ENCODE data around the gene TTC9. TPM values are rescaled to one million over a fixed set of nuclear protein-coding genes. Genes with fewer than 3 reads are reported as not detected.
A peak's percentile ranks its signal among the peaks of the same experiment; 100 is the strongest.

TTC9 gene
- total RNA-seq, 1 experiment from 2014 or later: 3.6 TPM

DNA sequence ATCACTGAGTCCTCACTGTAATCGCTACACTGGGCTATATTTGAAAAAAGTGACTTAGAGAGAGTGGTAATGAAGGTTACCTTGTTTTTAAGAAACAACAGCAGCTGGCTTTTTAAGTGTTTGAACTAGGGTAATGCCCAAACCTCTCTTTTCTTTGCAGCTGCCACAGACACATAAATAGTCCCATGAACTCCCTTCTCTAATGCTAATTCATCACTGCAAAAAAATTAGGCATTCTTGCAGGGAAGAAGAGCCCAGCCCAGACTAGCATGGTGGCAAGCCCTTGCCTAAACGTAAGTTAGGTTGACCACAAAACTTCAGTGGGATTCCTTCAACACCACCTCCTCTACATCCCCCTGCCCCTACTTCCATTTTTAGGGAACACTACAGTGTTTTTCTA, 23.4 kb upstream of the TTC9 start:
- Histone ChIP-seq H3K36me3 (ENCODE audit: low read depth, low read length) (no peaks in the 10 kb centered on the region), H3K27ac (ENCODE audit: low read length) (no peak overlapping the region), H3F3A (ENCODE audit: low read length, unreplicated experiment) (no peaks in the 10 kb centered on the region), H2AFZ (ENCODE audit: low read length) (no peak overlapping the region), H3K4me3 (ENCODE audit: low read length) (no peak overlapping the region), H4K20me1 (ENCODE audit: low read length) (no peaks in the 10 kb centered on the region), H3K27me3 (ENCODE audit: low read length) (no peaks in the 10 kb centered on the region), H3K4me2 (ENCODE audit: low read length) (no peak overlapping the region), H3K4me1 (ENCODE audit: insufficient read depth, low read length) (peaks cover 15% of the 10 kb centered on the region), H3K9me2 (replicated peaks; ENCODE audit: low read length) (no peaks in the 10 kb centered on the region), H3K9ac (ENCODE audit: low read length) (no peak overlapping the region), H3K79me2 (ENCODE audit: low read length) (no peaks in the 10 kb centered on the region), H3K9me3 (ENCODE audit: low read length) (no peaks in the 10 kb centered on the region)
- DNase-seq (no peak), ATAC-seq (no peak)
- POLR2A ChIA-PET (ENCODE audit: unreplicated experiment): no interaction called here
- intact Hi-C loops (cut with micrococcal nuclease): no loop called here
- CTCF ChIA-PET: no interaction called here
- no TSS peak for BruUV-seq (replicated peaks)
- TF ChIP-seq, protein P1, sequence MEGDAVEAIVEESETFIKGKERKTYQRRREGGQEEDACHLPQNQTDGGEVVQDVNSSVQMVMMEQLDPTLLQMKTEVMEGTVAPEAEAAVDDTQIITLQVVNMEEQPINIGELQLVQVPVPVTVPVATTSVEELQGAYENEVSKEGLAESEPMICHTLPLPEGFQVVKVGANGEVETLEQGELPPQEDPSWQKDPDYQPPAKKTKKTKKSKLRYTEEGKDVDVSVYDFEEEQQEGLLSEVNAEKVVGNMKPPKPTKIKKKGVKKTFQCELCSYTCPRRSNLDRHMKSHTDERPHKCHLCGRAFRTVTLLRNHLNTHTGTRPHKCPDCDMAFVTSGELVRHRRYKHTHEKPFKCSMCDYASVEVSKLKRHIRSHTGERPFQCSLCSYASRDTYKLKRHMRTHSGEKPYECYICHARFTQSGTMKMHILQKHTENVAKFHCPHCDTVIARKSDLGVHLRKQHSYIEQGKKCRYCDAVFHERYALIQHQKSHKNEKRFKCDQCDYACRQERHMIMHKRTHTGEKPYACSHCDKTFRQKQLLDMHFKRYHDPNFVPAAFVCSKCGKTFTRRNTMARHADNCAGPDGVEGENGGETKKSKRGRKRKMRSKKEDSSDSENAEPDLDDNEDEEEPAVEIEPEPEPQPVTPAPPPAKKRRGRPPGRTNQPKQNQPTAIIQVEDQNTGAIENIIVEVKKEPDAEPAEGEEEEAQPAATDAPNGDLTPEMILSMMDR (conservative IDR thresholded peaks at IDR 0.05; ENCODE audit: low read depth, low read length): no peak
- TF ChIP-seq EZH2phosphoT487 (IDR thresholded peaks at IDR 0.05; ENCODE audit: borderline replicate concordance, low read length): no peak
- no peak for TF ChIP-seq EZH2 (IDR thresholded peaks at IDR 0.05; ENCODE audit: low read length, unreplicated experiment)

DNA sequence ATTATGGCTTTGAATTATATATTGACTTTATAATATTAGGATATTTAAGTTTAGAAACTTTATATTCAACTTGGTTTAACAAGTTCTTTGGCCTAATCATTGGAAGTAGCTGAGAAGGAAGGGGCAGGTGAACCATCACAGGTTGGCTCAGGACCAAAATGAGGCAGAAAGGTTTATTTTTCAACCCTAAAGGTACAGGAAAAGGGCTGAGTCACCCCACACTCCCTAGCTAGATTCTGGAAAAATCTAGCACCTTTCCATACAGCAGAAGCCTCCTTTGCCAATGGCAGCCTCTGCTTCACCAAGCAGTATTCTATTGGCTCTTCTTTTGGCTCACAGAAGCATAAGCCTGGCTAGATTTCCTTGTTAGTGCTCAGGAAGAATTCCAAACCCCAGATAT, 22.0 kb upstream of the TTC9 start:
- no peaks in the 10 kb centered on the region for H3K27me3 ChIP-seq (ENCODE audit: low read length)
- POLR2A ChIA-PET (ENCODE audit: unreplicated experiment): no interaction called here
- no peak overlapping the region for H3K27ac ChIP-seq (ENCODE audit: low read length)
- no peaks in the 10 kb centered on the region for H3K9me3 ChIP-seq (ENCODE audit: low read length)
- no peak overlapping the region for H3K4me2 ChIP-seq (ENCODE audit: low read length)
- H3K9ac ChIP-seq (ENCODE audit: low read length): no peak overlapping the region
- no peaks in the 10 kb centered on the region for H3K36me3 ChIP-seq (ENCODE audit: low read depth, low read length)
- no peaks in the 10 kb centered on the region for H3K9me2 ChIP-seq (replicated peaks; ENCODE audit: low read length)
- no peak overlapping the region for H3K4me3 ChIP-seq (ENCODE audit: low read length)
- H3F3A ChIP-seq (ENCODE audit: low read length, unreplicated experiment): no peaks in the 10 kb centered on the region
- H2AFZ ChIP-seq (ENCODE audit: low read length): no peak overlapping the region
- peaks cover 15% of the 10 kb centered on the region for H3K4me1 ChIP-seq (ENCODE audit: insufficient read depth, low read length)
- intact Hi-C loops (cut with micrococcal nuclease): loop anchor here (5.0 kb wide), 1 partner anchor 338 kb away; no protein-coding TSS in a partner anchor
- no peak for TF ChIP-seq EZH2 (IDR thresholded peaks at IDR 0.05; ENCODE audit: low read length, unreplicated experiment)
- TF ChIP-seq, protein P1 (conservative IDR thresholded peaks at IDR 0.05; ENCODE audit: low read depth, low read length): no peak
- no peak for TF ChIP-seq EZH2phosphoT487 (IDR thresholded peaks at IDR 0.05; ENCODE audit: borderline replicate concordance, low read length)
- BruUV-seq (replicated peaks): no TSS peak
- H4K20me1 ChIP-seq (ENCODE audit: low read length): no peaks in the 10 kb centered on the region
- CTCF ChIA-PET: no interaction called here
- DNase-seq (peak; percentile 46), ATAC-seq (no peak; the same call in 1 of the 2 replicates)
- no peaks in the 10 kb centered on the region for H3K79me2 ChIP-seq (ENCODE audit: low read length)

DNA sequence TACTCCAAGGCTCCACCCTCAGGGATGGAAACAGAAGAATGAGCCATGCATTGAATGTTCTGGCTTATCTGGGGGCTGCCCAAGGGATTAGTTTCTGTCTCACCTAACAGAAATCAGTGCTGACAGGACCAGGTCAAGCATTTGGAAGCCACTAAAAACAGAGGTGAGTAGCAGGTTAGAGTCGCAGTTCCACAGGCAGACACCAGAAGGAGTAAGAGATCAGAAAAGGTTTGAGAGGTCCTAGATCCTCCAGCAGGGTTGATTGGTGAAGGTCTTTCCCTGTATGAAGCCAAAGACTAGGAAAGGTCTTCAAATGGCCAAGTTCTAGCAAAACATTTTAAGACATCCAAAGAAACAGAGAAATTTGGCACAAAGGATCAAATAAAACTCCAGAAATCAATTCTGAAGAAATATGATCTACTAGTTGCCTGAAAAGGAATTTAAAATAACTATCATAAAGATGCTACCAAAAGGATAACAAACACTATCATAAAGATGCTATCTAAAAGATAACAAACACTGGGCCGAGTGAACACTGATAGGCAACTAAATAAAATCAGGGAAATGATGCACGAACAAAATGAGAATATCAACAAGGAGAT, 19.5 kb upstream of the TTC9 start:
- Histone ChIP-seq H3K27me3 (ENCODE audit: low read length) (no peaks in the 10 kb centered on the region), H3K36me3 (ENCODE audit: low read depth, low read length) (no peaks in the 10 kb centered on the region), H3K4me2 (ENCODE audit: low read length) (no peak overlapping the region), H3K4me3 (ENCODE audit: low read length) (no peak overlapping the region), H3K9ac (ENCODE audit: low read length) (no peak overlapping the region), H3K27ac (ENCODE audit: low read length) (no peak overlapping the region), H3K9me2 (replicated peaks; ENCODE audit: low read length) (no peaks in the 10 kb centered on the region), H3K79me2 (ENCODE audit: low read length) (no peaks in the 10 kb centered on the region), H3K9me3 (ENCODE audit: low read length) (peaks cover 4% of the 10 kb centered on the region; the same call in 1 of the 2 replicates), H2AFZ (ENCODE audit: low read length) (no peak overlapping the region), H4K20me1 (ENCODE audit: low read length) (no peaks in the 10 kb centered on the region), H3K4me1 (ENCODE audit: insufficient read depth, low read length) (peaks cover 5% of the 10 kb centered on the region; the same call in 1 of the 2 replicates), H3F3A (ENCODE audit: low read length, unreplicated experiment) (no peaks in the 10 kb centered on the region)
- no peak for TF ChIP-seq EZH2phosphoT487 (IDR thresholded peaks at IDR 0.05; ENCODE audit: borderline replicate concordance, low read length)
- TF ChIP-seq, protein P1 (conservative IDR thresholded peaks at IDR 0.05; ENCODE audit: low read depth, low read length): peak; percentile 94
- ChIA-PET CTCF (interaction anchor here (0.6 to 1.8 kb wide), 3 partner anchors 91 to 264 kb away, joined by 4 to 5 read pairs (median 5); no protein-coding TSS in a partner anchor), POLR2A (ENCODE audit: unreplicated experiment) (no interaction called here)
- no TSS peak for BruUV-seq (replicated peaks)
- ATAC-seq: peak; percentile 99
- intact Hi-C loops (cut with micrococcal nuclease): loop anchor here (1.0 to 5.0 kb wide), 6 partner anchors 75 to 350 kb away; partner anchors contain the start of gene MAP3K9
- DNase-seq: peak; percentile 82
